Measurements from ENCODE around the gene SRPX2. TPM values are rescaled to one million over a fixed set of nuclear protein-coding genes. Genes with fewer than 3 reads are reported as not detected.
A peak's percentile ranks its signal among the peaks of the same experiment; 100 is the strongest.

Gene SRPX2
- 19.1 and 24.9 TPM in 2 replicates for total RNA-seq
- polyA plus RNA-seq, result 22.9 and 32.2 TPM in 2 replicates

GRCh38 chrX:100643956-100644860 is at the start of gene SRPX2:
Gene SRPX2, plus strand, starts transcription at chrX:100644199. Its CDS starts 2,124 bp downstream, at chrX:100646323.
- Histone ChIP-seq H3K4me2 (peak within 1 kb of the TSS; percentile 48), H3K9me3 (ENCODE audit: low read depth) (no peaks in the 10 kb centered on the region), H3K79me2 (no peaks in the 10 kb centered on the region), H3K4me1 (ENCODE audit: insufficient read depth) (peaks cover 40% of the 10 kb centered on the region), H3K4me3 (no peak within 1 kb of the TSS), H2AFZ (no peak within 1 kb of the TSS), H3K27me3 (no peaks in the 10 kb centered on the region), H3K27ac (peak within 1 kb of the TSS; percentile 66), H3K36me3 (replicated peaks; ENCODE audit: insufficient read depth, low read depth) (no peaks in the 10 kb centered on the region), H3K9me2 (replicated peaks; ENCODE audit: insufficient read depth) (no peaks in the 10 kb centered on the region), H4K20me1 (ENCODE audit: insufficient read depth, poor library complexity, severe bottlenecking) (no peaks in the 10 kb centered on the region)
- 43% methylated on average over 11 of the region's 11 CpGs for WGBS (ENCODE audit: low lambda C conversion rate, missing lambda C conversion rate)
- no peak for TF ChIP-seq EZH2phosphoT487 (IDR thresholded peaks at IDR 0.05; ENCODE audit: low read depth, severe bottlenecking, unreplicated experiment)
- no peak for TF ChIP-seq CTCF (IDR thresholded peaks at IDR 0.05; ENCODE audit: poor library complexity)
- TF ChIP-seq EZH2 (IDR thresholded peaks at IDR 0.05; ENCODE audit: borderline replicate concordance), result no peak
- peak; percentile 74 for DNase-seq (ENCODE audit: low spot score)

GRCh38 chrX:100596601-100597000 is 47.4 kb upstream of the SRPX2 start:
- no peaks in the 10 kb centered on the region for H3K9me2 ChIP-seq (replicated peaks; ENCODE audit: insufficient read depth)
- no peak overlapping the region for H3K4me2 ChIP-seq
- no peak overlapping the region for H3K27ac ChIP-seq
- no peaks in the 10 kb centered on the region for H4K20me1 ChIP-seq (ENCODE audit: insufficient read depth, poor library complexity, severe bottlenecking)
- H3K27me3 ChIP-seq, result no peaks in the 10 kb centered on the region
- H2AFZ ChIP-seq, result no peak overlapping the region
- 46% methylated on average over 2 of the region's 2 CpGs for WGBS (ENCODE audit: low lambda C conversion rate, missing lambda C conversion rate)
- TF ChIP-seq EZH2phosphoT487 (IDR thresholded peaks at IDR 0.05; ENCODE audit: low read depth, severe bottlenecking, unreplicated experiment) (no peak), EZH2 (IDR thresholded peaks at IDR 0.05; ENCODE audit: borderline replicate concordance) (no peak), CTCF (IDR thresholded peaks at IDR 0.05; ENCODE audit: poor library complexity) (no peak)
- no peaks in the 10 kb centered on the region for H3K4me1 ChIP-seq (ENCODE audit: insufficient read depth)
- H3K4me3 ChIP-seq, result no peak overlapping the region
- H3K79me2 ChIP-seq, result no peaks in the 10 kb centered on the region
- H3K36me3 ChIP-seq (replicated peaks; ENCODE audit: insufficient read depth, low read depth), result no peaks in the 10 kb centered on the region
- no peak for DNase-seq (ENCODE audit: low spot score)
- no peaks in the 10 kb centered on the region for H3K9me3 ChIP-seq (ENCODE audit: low read depth)

- DNase-seq (ENCODE audit: low spot score), result no peak
- H3K27me3 ChIP-seq, result no peaks in the 10 kb centered on the region
- no peaks in the 10 kb centered on the region for H3K9me3 ChIP-seq (ENCODE audit: low read depth)
- no peak overlapping the region for H2AFZ ChIP-seq
- H3K79me2 ChIP-seq, result no peaks in the 10 kb centered on the region
- H3K27ac ChIP-seq, result no peak overlapping the region
- H3K4me3 ChIP-seq, result no peak overlapping the region
- no peaks in the 10 kb centered on the region for H4K20me1 ChIP-seq (ENCODE audit: insufficient read depth, poor library complexity, severe bottlenecking)
- 87% methylated on average over 9 of the region's 9 CpGs for WGBS (ENCODE audit: low lambda C conversion rate, missing lambda C conversion rate)
- no peak for TF ChIP-seq CTCF (IDR thresholded peaks at IDR 0.05; ENCODE audit: poor library complexity)
- no peak for TF ChIP-seq EZH2phosphoT487 (IDR thresholded peaks at IDR 0.05; ENCODE audit: low read depth, severe bottlenecking, unreplicated experiment)
- TF ChIP-seq EZH2 (IDR thresholded peaks at IDR 0.05; ENCODE audit: borderline replicate concordance), result no peak
- no peaks in the 10 kb centered on the region for H3K4me1 ChIP-seq (ENCODE audit: insufficient read depth)
- H3K4me2 ChIP-seq, result no peak overlapping the region
- H3K9me2 ChIP-seq (replicated peaks; ENCODE audit: insufficient read depth), result no peaks in the 10 kb centered on the region
- H3K36me3 ChIP-seq (replicated peaks; ENCODE audit: insufficient read depth, low read depth), result no peaks in the 10 kb centered on the region
These were observed 44.5 kb upstream of the SRPX2 start for GRCh38 chrX:100599456-100599855.
